ENCODE results near the gene MTUS2.

MTUS2 gene

GRCh38 chr13:29494520-29494919 is 674.4 kb downstream of the MTUS2 start:
- no peak for DNase-seq

GRCh38 chr13:29496241-29496712 is 676.1 kb downstream of the MTUS2 start:
- DNase-seq, result no peak

DNA sequence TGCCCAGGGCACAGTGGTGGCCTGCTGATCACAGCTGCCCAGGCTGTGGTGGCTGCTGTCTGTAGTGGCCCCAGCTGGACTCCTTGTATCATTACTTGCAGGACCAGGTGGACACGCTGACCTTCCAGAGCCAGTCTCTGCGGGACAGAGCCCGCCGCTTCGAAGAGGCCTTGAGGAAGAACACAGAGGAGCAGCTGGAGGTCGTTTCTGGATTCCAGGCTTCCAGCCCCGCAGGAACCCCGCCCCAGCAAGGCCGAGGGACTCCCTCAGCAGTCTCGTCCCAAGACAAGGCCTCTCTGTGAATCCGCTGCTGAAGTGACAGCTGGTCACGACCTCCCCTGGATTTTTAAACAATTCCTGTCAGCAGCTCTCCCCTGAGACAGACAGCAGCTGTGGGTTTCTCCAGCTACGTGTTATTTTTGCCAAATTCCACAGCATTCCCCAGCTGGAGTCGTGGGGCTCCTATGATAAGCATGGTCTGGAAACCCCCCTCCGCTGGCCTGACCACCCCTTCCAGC is 677.1 kb downstream of the MTUS2 start:
- DNase-seq, result no peak

GRCh38 chr13:29498426-29499040 is 678.4 kb downstream of the MTUS2 start:
- no peak for DNase-seq

GRCh38 chr13:29499506-29500165 is 679.5 kb downstream of the MTUS2 start:
- DNase-seq, result no peak

DNA sequence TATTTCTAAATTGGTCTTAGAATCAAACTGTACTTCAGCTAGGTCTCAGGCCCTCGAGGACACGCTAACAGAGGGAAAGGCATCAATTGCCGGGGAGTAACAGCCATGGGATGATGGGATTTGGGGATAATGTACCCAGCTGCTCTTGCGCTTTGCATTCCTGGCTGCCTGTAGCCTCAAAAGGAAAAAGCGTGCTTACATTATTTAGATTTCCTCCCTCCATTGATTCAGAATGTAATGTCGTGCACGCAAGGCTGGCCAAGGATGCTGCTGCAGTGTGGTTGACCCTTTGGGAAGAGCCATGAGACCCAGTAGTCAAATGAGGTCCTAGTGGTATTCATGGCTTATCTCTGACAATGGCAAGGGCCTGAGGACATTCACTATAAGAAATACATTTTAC is 680.2 kb downstream of the MTUS2 start:
- DNase-seq, result no peak

DNA sequence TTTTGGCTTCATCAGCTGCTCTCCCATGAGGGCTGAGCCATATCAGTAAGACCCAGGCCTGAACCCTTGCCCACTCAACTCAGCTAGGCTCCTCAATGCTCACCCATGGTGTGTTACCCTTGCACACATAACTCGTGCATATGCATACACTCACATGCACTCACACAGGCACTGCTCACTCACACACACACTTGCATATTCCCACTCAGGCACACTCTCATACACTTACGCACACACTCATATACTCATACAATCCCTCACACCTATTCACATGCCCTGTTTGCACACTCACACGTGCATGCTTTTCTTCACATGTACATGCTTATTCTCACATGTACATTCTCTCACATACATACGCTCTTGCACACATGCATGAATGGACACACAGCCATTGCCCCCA is 681.5 kb downstream of the MTUS2 start:
- no peak for DNase-seq

DNA sequence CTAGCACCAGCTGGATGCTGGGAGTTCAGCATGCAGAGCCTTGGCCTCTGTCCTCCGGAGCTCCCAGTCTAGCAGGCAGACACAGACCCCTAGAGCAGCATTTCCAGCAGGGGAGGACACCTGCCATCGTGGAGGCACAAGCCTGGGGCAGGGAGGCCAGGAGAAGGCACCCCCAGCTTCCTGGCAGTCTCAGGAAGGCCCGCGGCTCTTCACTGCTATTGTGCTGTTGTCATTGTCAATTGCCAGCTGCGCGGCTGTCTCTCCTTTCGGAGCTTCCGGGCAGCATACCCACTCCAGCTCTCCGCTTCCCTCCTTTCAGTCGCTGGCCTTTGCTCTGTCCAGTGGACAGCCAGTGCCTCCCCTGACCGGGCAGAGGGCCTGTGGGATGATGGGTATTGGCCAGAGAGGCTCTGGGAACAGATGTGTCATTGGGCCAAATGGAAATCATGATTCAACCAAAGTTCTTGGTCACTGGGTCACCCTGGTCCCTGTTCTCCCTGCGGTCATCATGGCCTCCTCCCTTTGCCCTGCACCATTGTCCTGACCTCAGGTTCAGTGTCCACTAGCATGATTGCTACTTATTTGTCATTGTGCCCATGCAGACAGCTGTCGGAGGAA is 682.4 kb downstream of the MTUS2 start:
- DNase-seq, result no peak

DNA sequence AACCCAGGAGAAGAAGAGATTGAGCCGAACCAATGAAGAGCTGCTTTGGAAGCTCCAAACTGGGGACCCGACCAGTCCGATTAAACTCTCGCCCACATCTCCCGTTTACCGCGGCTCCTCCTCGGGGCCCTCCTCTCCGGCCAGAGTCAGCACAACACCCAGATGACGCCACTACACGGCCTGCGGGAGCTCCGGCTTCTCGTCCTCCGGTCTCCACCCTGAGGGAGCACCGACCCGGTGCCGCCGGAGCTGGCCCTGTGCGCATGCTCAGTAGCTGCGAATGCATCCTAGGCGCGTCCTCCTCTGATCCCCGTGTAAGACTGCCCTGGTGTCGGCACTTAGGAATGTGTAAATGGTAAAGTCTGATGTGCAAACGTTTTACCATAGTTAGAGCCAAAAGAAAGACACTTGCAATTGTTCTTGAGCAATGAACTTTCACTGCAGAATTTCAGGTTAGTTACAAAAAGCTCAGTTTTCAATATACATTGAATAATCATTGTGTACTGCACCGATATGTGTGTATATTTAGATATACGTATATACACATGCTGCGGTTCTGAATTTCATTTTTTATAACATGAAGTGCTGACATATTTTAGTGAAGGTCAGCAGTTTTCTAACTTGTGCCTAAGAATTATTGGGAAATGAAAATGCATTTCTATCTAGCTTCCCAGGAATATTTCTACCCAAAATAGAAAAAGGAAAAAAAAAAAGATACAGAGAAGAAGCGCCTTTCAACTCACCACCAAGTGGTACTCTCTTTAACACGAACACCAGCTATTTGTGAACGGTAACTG is 683.1 kb downstream of the MTUS2 start:
- no peak for DNase-seq

- no peak for DNase-seq
These were observed 684.6 kb downstream of the MTUS2 start for GRCh38 chr13:29504691-29505090.

- no peak for DNase-seq
These were observed 685.4 kb downstream of the MTUS2 start for GRCh38 chr13:29505511-29505910.

DNA sequence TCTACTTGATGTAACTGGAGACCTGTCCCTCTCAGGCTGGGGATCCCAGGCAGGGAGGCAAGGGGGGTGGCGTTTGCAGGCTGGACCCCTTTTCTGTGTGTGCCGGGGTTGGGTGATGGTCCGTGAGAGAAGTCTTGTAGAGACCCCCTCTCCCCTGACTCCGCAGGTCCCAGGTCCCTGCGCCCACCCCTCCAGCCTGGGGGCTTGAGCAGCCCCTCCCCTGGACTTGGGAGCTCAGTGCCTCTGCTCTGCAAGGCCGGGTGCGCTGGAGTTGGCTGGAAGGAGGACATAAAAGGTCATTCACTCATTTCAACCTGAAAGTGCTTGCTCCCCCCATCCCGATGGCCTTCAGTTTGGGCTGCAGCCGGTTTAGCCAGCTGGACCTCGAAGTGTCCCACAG is 685.8 kb downstream of the MTUS2 start:
- DNase-seq, result no peak

GRCh38 chr13:29507356-29507755 is 687.2 kb downstream of the MTUS2 start:
- no peak for DNase-seq

DNA sequence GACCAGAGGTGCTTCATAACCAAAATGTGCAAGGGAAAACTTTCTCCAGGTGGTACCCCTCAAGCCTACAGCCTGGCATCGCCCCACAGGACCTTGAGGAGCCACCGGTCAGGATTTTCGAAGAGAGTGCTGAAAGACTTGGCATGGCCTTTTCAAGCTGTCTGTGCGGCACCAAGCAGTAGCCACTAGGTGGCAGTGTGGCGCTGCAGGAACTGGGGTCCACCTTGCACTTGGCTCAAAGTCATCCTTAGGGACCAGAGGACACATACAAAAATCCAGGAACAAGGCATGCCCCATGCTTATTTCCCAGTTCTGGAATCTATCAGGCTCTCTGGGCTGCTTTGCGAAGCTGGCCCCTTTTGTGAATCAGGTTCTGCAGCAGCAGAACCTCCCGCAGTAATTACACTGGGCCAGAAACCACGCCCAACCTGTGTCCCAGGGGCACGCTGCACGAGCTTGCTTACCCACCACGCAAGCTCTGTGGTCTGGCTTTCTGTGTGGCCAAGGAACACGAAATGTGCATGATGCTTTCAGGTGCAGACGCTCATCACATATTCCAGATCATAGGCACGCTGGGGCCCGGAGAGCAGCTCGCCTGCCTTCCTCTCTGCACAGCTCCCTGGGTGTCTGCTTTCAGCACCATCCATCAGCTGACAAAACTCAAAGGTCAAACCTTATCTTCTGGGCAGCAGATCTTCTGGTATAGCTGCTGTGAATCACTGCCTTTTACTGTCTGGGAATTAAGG is 688.2 kb downstream of the MTUS2 start:
- DNase-seq, result peak; percentile 55

DNA sequence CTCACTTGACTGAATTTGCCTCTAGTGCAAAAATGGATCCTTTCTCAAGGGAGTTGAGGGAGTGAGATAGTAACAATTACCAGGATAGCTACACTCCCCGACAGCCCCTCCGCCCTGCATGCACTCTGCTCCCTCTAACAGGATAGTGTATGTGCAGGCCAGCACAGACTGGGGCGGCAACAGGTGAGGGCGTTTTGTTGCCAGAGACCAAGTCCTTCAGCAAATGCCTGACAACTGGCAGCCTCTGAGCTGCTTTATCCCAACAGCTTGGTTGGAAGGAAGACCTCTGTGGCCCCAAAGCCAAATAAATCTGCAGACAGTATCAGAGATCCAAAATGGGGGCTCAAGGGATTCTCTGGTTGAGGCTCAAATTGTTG is 688.7 kb downstream of the MTUS2 start:
- no peak for DNase-seq

GRCh38 chr13:29509999-29510589 is 690.0 kb downstream of the MTUS2 start:
- no peak for DNase-seq

DNA sequence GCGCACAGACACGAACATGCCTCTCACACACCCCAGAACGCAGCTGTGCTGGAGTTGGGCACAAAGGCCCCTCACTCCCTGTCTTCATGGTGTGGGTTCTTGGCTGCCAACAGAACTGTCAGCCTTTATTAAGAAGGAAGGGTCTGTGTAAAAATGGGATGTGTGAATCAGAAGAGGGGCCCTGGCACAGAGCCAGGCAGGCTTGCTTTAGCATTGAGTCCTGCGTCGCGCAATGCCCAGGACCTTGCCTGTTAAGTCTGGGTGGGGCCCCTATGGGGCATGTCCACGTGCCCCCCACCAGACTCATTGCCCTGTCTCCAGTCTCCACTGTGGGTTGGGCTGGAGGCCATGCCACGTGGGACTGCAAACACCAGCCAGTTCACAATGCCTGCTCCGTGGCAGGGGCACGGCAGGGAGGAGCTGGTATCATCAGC is 690.5 kb downstream of the MTUS2 start:
- DNase-seq, result no peak

GRCh38 chr13:29511106-29511796 is 691.1 kb downstream of the MTUS2 start:
- DNase-seq, result no peak

GRCh38 chr13:29511980-29512379 is 691.8 kb downstream of the MTUS2 start:
- no peak for DNase-seq

DNA sequence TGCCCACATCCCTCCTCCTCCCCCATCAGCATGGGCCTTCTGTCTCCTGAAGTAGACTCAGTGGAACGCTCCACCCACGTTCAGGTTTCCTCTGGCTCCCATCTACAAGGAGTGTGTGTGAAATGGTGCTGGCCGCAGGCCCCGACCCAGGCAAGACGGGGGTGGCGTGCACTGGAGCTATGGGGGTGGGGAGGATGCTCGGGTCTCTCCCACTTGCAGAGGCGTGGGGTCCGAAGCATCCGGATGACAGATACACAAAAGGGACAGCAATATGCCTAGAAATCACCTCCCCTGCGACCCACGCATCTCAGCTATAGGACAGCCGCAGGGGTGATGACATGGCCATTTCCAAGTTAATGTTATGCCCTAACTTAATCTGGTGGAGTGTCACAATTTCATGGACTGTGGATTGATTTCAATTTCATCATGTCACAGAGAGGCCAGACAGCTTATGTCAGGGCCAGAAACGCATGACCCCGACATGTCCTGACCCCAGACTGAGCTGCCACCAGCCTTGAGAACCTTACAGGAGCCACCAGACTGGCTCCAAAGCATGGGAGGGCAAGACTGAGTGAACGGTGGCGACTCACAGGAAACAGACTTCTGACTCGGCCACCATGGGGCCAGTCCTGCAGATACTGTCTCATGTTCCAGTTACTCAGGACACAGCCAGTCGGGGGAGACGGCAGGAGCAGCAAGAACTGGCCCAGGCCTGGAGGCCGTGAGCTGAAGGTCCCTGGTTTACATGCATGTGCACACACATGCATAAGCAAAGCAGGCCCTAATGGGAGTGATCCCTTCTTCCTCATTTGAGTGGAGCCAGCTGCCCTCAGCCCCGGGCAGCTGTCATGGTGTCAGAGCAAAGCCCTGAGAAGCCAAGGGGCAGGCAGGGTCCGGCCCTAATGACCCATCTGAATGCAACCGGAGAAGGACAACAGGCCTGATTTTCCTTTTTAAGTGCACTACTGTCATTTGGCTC is 693.2 kb downstream of the MTUS2 start:
- DNase-seq, result no peak

Data from NCI-H1048 (cell line).